Measurements from ENCODE around the gene DNMT1.

DNMT1 gene

GRCh38 chr19:10142701-10143375, 51.9 kb downstream of the DNMT1 start:
- in situ Hi-C loops (cut with HindIII; ENCODE audit: low sequenced_read_pairs) = no loop called here

GRCh38 chr19:10141973-10142372, 52.8 kb downstream of the DNMT1 start:
- in situ Hi-C loops (cut with HindIII; ENCODE audit: low sequenced_read_pairs) = no loop called here

GRCh38 chr19:10141479-10141878, 53.3 kb downstream of the DNMT1 start:
- in situ Hi-C loops (cut with HindIII; ENCODE audit: low sequenced_read_pairs) = no loop called here

DNA sequence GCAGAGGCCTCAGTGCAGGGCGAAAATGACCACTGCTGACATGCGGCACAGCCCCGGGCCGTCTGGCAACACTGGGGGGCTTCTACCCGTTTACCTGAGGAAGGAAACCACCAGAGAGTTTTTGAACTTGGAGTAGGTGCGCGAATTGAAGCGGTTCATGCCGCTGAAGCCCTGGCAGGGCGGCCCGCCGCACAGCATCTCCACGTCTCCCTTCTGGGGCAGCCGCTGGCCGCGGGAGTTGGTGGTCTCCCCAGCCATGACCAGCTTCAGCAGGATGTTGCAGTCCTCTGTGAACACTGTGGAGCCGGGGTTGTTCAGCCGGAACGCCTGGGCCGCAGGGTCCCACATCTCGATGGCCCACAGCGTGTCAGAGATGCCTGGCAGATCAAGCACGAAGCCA, 54.8 kb downstream of the DNMT1 start:
- in situ Hi-C loops (cut with HindIII; ENCODE audit: low sequenced_read_pairs) = no loop called here

DNA sequence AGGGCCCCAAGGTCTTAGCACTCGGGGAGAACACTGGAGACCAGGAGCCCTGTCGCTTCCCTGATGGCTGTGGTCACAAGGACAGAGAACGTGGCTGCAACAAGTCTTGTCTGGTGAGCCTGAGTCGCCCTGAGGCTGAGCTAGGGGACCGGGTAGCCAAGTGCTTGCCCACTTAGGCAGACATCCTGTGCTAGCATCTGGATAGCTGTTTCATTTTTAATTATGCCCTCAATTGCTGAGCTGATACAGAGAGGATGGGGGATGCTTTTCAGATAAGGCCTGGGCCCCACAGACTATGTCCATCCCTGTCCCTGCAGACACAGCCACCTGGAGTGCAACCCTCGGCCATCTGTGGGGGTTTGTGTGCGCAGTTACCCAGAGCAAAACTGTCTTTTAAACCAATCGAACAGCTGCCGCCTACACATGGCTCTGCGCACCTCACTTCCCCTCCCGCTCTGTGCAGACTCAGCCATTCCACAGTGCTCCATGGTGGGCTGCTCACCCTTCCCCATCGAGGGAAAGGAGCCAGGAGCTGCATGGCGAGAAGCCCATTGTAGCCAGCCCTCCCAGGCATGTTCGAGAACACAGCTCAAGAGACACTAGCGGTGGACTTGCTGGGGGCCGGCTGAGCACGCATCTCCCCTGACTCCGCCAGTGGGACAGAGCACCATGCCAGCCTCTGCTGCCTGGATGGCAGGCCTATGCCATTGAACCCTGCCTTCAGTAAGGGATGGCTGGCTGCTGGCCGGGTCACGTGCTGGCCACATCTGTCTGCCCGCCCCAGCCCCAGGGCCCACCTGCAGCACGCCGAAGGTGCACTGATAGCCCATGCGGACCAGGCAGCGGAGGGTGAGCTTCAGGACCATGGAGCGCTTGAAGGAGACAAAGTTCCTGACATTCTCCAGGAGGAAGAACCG, 55.6 kb downstream of the DNMT1 start:
- in situ Hi-C loops (cut with HindIII; ENCODE audit: low sequenced_read_pairs) = no loop called here

DNA sequence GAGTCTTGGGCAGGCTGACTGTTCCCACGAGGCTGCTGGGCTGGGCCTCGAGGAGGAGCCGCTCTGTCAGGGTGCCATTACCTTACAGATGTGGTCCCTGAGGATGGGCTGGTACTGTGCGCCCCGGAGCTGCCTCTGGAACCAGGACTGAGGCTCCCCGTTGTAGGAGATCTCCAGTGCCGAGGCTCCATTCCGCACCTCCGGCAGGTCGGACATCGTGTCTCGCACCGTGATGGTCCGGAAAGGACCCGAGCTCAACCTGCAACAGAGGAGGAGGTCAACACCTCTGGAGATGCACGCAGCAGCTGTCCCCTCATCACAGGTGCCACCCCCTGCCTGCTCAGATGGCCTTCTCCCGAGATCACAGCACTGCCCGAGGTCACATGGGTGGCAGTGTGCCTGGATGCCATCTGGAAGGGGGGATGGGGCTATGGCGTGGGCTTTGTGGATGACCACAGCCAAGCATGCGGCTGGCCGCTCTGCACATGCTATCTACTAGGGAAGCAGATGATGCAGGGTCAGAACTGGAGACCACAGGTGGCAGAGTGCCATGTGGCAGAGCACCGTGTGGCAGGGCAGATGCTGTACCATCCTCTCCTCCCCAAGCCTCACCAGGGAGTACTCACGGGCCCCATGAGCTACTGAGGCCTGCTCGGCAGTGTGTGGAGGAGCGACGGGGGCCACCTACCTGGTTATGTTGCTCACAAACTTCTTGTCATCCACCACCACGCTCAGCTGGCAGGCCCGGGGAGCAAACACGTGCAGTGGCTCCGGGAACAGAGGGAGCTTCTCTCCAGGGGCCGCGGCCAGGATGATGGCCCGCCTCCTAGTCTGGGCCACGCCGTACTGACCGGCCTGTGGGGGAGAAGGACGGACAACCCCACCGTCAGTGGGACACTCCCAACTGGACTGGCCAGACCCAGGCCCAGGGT, 56.7 kb downstream of the DNMT1 start:
- in situ Hi-C loops (cut with HindIII; ENCODE audit: low sequenced_read_pairs) = no loop called here

- in situ Hi-C loops (cut with HindIII; ENCODE audit: low sequenced_read_pairs) = no loop called here
Measured at GRCh38 chr19:10136936-10137335, 57.8 kb downstream of the DNMT1 start.

DNA sequence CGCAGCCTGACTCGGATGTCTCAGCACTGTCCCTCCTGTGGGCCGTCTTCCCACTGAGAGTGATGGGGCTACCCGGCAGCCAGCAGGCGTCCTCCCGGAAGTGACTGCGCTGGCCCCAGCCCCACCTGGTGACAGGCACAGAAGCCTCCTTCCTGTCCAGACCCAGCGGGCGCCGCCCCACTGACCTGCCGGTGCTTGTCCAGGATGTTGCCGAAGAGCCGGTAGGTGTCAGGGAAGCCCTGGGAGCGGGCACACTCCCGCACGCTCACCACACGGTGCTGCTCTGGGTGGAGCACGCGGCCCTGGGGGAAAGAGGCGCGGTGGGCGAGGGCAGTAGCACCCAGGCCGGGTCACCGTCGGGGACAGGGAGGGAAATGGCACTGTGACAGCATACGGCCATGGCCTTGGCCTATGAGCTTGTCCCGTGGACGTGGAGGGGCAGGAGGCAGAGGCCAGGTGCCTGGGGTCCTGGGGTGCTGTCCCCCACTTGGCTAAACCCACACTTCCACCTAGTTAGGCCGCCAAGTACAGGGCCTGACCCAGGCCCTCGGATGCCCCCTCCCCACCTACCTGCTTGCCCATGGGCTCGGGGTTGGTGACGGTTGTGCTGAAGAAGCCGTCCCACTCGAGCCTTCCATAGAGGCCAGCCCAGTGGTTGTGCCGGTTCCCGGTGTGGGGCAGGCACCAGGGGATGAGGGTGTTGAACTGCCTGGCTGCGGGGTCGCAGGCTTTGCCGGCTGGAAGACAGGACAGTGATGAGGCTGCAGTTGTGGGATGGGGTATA, 59.0 kb downstream of the DNMT1 start:
- in situ Hi-C loops (cut with HindIII; ENCODE audit: low sequenced_read_pairs) = no loop called here

- in situ Hi-C loops (cut with HindIII; ENCODE audit: low sequenced_read_pairs) = no loop called here
Measured at GRCh38 chr19:10134040-10134439, 60.7 kb downstream of the DNMT1 start.

GRCh38 chr19:10133596-10133995, 61.2 kb downstream of the DNMT1 start:
- in situ Hi-C loops (cut with HindIII; ENCODE audit: low sequenced_read_pairs) = no loop called here

DNA sequence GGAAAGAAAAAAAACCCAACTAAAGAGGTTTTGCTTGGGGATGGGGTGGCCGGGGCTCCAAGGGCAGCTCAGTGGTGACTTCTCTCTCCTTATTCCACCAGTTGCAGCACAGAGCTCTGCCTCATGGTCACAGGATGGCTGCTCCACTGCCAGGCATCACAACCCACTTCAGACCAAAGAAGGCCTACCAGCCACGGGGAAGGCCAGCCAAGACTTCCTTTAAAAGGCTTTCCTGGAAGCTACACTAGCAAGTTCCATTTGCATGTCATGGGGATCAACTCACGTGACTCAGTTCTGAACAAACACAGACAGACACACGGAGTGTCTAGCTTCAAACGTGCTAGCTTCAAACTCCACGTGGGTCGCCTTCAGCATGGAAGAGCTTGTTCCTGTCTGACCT, 61.8 kb downstream of the DNMT1 start:
- in situ Hi-C loops (cut with HindIII; ENCODE audit: low sequenced_read_pairs) = no loop called here

DNA sequence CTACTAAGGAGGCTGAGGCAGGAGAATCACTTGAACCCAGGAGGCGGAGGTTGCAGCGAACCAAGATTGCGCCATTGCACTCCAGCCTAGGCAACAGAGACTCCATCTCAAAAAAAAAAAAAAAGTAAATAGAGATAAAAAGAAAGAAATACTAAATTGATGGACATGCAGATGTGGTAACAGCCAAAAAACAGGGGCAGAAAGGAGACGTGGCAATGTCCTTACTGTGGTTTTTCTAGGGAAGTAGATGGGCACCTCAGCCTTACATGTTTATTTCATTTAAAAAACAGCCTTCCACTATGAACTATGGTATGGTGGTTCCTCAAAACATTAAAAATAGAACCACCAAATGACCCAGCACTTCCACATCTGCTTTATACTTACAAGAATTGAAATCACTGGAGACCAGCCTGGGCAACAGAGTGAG, 68.5 kb downstream of the DNMT1 start:
- in situ Hi-C loops (cut with HindIII; ENCODE audit: low sequenced_read_pairs) = no loop called here

DNA sequence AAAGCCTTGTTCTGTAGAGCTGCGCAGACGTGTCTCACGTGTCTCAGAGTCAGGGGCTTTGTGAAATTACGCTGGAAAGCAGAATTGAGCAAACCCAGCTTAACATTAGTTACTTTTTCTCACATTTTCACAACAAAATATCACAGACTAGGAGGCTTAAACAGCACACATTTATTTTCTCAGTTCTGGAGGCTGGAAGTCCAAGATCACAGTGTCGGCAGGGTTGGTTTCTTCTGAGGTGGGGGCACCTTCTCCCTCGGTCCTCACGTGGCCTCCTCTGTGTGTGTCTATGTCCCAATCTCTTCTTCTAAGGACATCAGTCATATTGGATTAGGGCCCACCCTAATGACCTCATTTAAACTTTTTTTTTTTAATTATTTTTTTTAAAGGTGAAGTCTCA, 70.3 kb downstream of the DNMT1 start:
- in situ Hi-C loops (cut with HindIII; ENCODE audit: low sequenced_read_pairs) = loop anchor here (25.0 kb wide), 1 partner anchor 187 kb away; the partner anchor contains the start of gene OLFM2

- in situ Hi-C loops (cut with HindIII; ENCODE audit: low sequenced_read_pairs) = loop anchor here (25.0 kb wide), 1 partner anchor 185 kb away; the partner anchor contains the start of gene OLFM2
Measured at GRCh38 chr19:10122045-10122444, 72.7 kb downstream of the DNMT1 start.

- in situ Hi-C loops (cut with HindIII; ENCODE audit: low sequenced_read_pairs) = loop anchor here (25.0 kb wide), 1 partner anchor 183 kb away; the partner anchor contains the start of gene OLFM2
Measured at GRCh38 chr19:10120538-10121189, 74.1 kb downstream of the DNMT1 start.

GRCh38 chr19:10118960-10119359, 75.8 kb downstream of the DNMT1 start:
- in situ Hi-C loops (cut with HindIII; ENCODE audit: low sequenced_read_pairs) = loop anchor here (25.0 kb wide), 1 partner anchor 182 kb away; the partner anchor contains the start of gene OLFM2

GRCh38 chr19:10116866-10117616, 77.7 kb downstream of the DNMT1 start:
- in situ Hi-C loops (cut with HindIII; ENCODE audit: low sequenced_read_pairs) = loop anchor here (25.0 kb wide), 1 partner anchor 180 kb away; the partner anchor contains the start of gene OLFM2

GRCh38 chr19:10116085-10116865, 78.5 kb downstream of the DNMT1 start:
- in situ Hi-C loops (cut with HindIII; ENCODE audit: low sequenced_read_pairs) = loop anchor here (25.0 kb wide), 1 partner anchor 179 kb away; the partner anchor contains the start of gene OLFM2

All from endothelial cell of hepatic sinusoid (primary cell).